Measurements from ENCODE around the gene GRID2. TPM values are rescaled to one million over a fixed set of nuclear protein-coding genes. Genes with fewer than 3 reads are reported as not detected.

The GRID2 gene
- total RNA-seq, 2 donors from 2014 or later: 27.3 to 40.4 TPM

DNA sequence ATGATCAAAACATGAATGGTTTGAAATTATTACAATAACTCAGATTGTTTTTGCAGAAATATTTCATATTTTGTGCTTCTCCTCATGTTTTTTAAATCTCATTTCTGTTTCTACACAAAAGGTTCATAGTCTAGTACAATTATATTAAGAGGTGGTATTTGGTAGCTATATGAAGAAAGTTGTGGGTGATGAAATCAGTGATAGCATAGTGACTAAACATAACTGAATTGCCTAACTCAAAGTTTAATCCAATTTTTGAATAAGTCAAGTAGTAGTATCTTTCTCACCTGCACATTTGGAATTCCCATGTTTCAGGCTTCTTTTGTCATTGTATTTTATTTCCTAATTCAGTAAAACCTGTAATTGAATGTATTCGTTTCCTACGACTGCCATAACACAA is 648.7 kb downstream of the GRID2 start:
- no peak overlapping the region for H3K9ac ChIP-seq (ENCODE audit: extremely low read depth, low read length, poor library complexity, severe bottlenecking)
- no peaks in the 10 kb centered on the region for H3K9me3 Mint-ChIP-seq
- no peaks in the 10 kb centered on the region for H3K36me3 ChIP-seq (ENCODE audit: control insufficient read depth, insufficient read depth, low read length)
- H3K4me1 ChIP-seq (ENCODE audit: control insufficient read depth, insufficient read depth, low read length): no peaks in the 10 kb centered on the region
- H3K9me3 ChIP-seq (ENCODE audit: control insufficient read depth, low read length): no peaks in the 10 kb centered on the region
- H3K4me3 Mint-ChIP-seq: no peak overlapping the region
- H3K27ac ChIP-seq (ENCODE audit: low read depth, low read length): no peak overlapping the region
- no peak overlapping the region for H3K4me3 ChIP-seq (ENCODE audit: low read length)
- WGBS, 2 experiments (ENCODE audit: insufficient coverage in 1 of 2, insufficient read length in 1 of 2): 93 to 100% methylated on average over 1 to 2 of the region's 2 CpGs
- no peak for TF ChIP-seq CTCF (conservative IDR thresholded peaks at IDR 0.05)
- no peaks in the 10 kb centered on the region for H3K36me3 Mint-ChIP-seq (ENCODE audit: low read depth)
- H3K27me3 Mint-ChIP-seq (ENCODE audit: insufficient read depth): no peaks in the 10 kb centered on the region
- H3K27me3 ChIP-seq (ENCODE audit: control insufficient read depth, insufficient read depth, low read length, poor library complexity, severe bottlenecking): no peaks in the 10 kb centered on the region
- peaks cover 4% of the 10 kb centered on the region for H3K4me1 Mint-ChIP-seq
- DNase-seq: no peak
- no peak overlapping the region for H3K27ac Mint-ChIP-seq

- no peak overlapping the region for H3K27ac ChIP-seq (ENCODE audit: low read depth, low read length)
- H3K27me3 ChIP-seq (ENCODE audit: control insufficient read depth, insufficient read depth, low read length, poor library complexity, severe bottlenecking): no peaks in the 10 kb centered on the region
- H3K4me3 ChIP-seq (ENCODE audit: low read length): no peak overlapping the region
- H3K9me3 ChIP-seq (ENCODE audit: control insufficient read depth, low read length): no peaks in the 10 kb centered on the region
- 87% methylated on average over 2 to 3 of the region's 3 CpGs for WGBS, 2 experiments (ENCODE audit: insufficient coverage in 1 of 2, insufficient read length in 1 of 2)
- Mint-ChIP-seq H3K9me3 (no peaks in the 10 kb centered on the region), H3K27me3 (ENCODE audit: insufficient read depth) (no peaks in the 10 kb centered on the region), H3K27ac (no peak overlapping the region), H3K36me3 (ENCODE audit: low read depth) (no peaks in the 10 kb centered on the region), H3K4me1 (peaks cover 4% of the 10 kb centered on the region), H3K4me3 (no peak overlapping the region)
- DNase-seq: no peak
- H3K9ac ChIP-seq (ENCODE audit: extremely low read depth, low read length, poor library complexity, severe bottlenecking): no peak overlapping the region
- TF ChIP-seq CTCF (conservative IDR thresholded peaks at IDR 0.05): no peak
- H3K4me1 ChIP-seq (ENCODE audit: control insufficient read depth, insufficient read depth, low read length): no peaks in the 10 kb centered on the region
- H3K36me3 ChIP-seq (ENCODE audit: control insufficient read depth, insufficient read depth, low read length): no peaks in the 10 kb centered on the region
Observed at GRCh38 chr4:92952897-92953296, 649.1 kb downstream of the GRID2 start.

DNA sequence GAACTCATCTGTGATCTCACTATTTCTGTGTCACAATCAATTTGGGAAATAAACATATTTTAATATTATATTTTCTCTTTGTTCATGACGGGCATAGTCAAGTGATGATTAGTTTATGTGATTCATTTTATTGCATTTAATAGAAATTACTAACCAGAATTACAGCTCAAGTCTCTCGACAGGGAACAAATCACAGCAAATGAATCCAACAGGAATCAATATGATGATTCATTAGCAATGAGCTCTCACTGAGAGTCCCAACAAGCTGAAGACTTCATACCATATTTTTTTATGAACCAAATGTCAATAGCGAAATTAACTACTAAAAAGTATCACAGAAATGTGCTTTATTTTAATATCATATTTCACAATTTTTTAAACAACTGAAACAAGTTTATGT is 649.7 kb downstream of the GRID2 start:
- no peak overlapping the region for H3K4me3 ChIP-seq (ENCODE audit: low read length)
- no peaks in the 10 kb centered on the region for H3K36me3 ChIP-seq (ENCODE audit: control insufficient read depth, insufficient read depth, low read length)
- H3K27me3 ChIP-seq (ENCODE audit: control insufficient read depth, insufficient read depth, low read length, poor library complexity, severe bottlenecking): no peaks in the 10 kb centered on the region
- Mint-ChIP-seq H3K9me3 (no peaks in the 10 kb centered on the region), H3K36me3 (ENCODE audit: low read depth) (no peaks in the 10 kb centered on the region), H3K27ac (no peak overlapping the region), H3K4me1 (peaks cover 4% of the 10 kb centered on the region), H3K4me3 (no peak overlapping the region), H3K27me3 (ENCODE audit: insufficient read depth) (no peaks in the 10 kb centered on the region)
- DNase-seq: no peak
- no peak for TF ChIP-seq CTCF (conservative IDR thresholded peaks at IDR 0.05)
- H3K9me3 ChIP-seq (ENCODE audit: control insufficient read depth, low read length): no peaks in the 10 kb centered on the region
- H3K4me1 ChIP-seq (ENCODE audit: control insufficient read depth, insufficient read depth, low read length): no peaks in the 10 kb centered on the region
- WGBS, 2 experiments (ENCODE audit: insufficient coverage in 1 of 2, insufficient read length in 1 of 2): 93 to 100% methylated on average over 1 to 2 of the region's 3 CpGs
- no peak overlapping the region for H3K9ac ChIP-seq (ENCODE audit: extremely low read depth, low read length, poor library complexity, severe bottlenecking)
- no peak overlapping the region for H3K27ac ChIP-seq (ENCODE audit: low read depth, low read length)
